ENCODE results near the gene KIAA1755. TPM values are rescaled to one million over a fixed set of nuclear protein-coding genes. Genes with fewer than 3 reads are reported as not detected.

Gene KIAA1755
- total and polyA plus RNA-seq, 9 of the 15 experiments (the other 6 are each of a cell fraction or from before 2014, with no cell fraction given) = not detected

DNA sequence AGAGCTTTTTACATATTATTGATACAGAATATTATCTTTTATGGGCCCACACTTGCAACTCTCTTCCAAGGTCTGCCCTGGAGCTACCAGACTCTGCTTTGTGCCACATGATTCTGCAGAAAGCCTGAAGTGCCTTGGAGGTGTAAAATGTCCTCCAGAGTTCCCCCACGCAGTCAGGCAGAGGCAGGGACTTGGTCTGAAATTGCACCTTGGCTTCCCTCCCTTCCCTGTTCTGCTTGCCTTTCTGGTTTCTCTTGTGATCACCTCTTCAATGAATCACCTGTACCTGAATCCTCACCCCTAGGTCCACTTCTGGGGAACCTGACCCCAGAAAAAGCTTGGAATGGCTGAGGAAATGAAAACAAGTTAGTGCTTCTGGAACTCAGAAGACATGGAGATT is 52.4 kb downstream of the KIAA1755 start:
- H3K79me2 ChIP-seq (ENCODE audit: control insufficient read depth, insufficient read depth, low read length) = no peaks in the 10 kb centered on the region
- peaks cover 9 to 13% of the 10 kb centered on the region in 2 experiments; a peak in 4 of 5 replicates for H3K27me3 ChIP-seq (ENCODE audit: control insufficient read depth in 2 of 2, insufficient read depth in 2 of 2, low read length in 2 of 2)
- FAIRE-seq (no peak), DNase-seq (ENCODE audit: extremely low read depth in 1 of 4, low spot score in 3 of 4) (no peak), ATAC-seq (no peak)
- intact Hi-C loops (cut with micrococcal nuclease) = no loop called here
- H3K4me3 ChIP-seq = no peak overlapping the region
- no peaks in the 10 kb centered on the region; the same call in 1 of the 2 replicates for H4K20me1 ChIP-seq (replicated peaks; ENCODE audit: control insufficient read depth, insufficient read depth, low read length)
- H3K4me1 ChIP-seq (replicated peaks in 1 of 2; ENCODE audit: control insufficient read depth in 2 of 2, insufficient read depth in 2 of 2, low read length in 2 of 2) = no peaks in the 10 kb centered on the region; a peak in 1 of 5 replicates
- no peaks in the 10 kb centered on the region for H3K9me1 ChIP-seq (ENCODE audit: control insufficient read depth, insufficient read depth, low read length)
- no TSS peak for BruUV-seq (replicated peaks)
- ChIA-PET POLR2A (no interaction called here), CTCF (ENCODE audit: low intra/inter-chr PET ratio) (no interaction called here)
- H2AFZ ChIP-seq (ENCODE audit: low read depth, low read length) = no peak overlapping the region
- no peak overlapping the region for H3K27ac ChIP-seq (ENCODE audit: extremely low read depth, low read depth, low read length)
- H3K4me2 ChIP-seq (ENCODE audit: insufficient read depth, low read length) = no peak overlapping the region
- no peaks in the 10 kb centered on the region for H3K36me3 ChIP-seq (ENCODE audit: control insufficient read depth, insufficient read depth, low read length)
- no peak overlapping the region for H3K9ac ChIP-seq (ENCODE audit: insufficient read depth in 1 of 2, low read depth in 2 of 2, low read length in 2 of 2)
- in situ Hi-C loops (cut with MboI) = no loop called here
- TF ChIP-seq KLF1 (tag; IDR thresholded peaks at IDR 0.05) = no peak
- TF ChIP-seq ZNF586 (CRISPR knock-in tag; conservative IDR thresholded peaks at IDR 0.05) = no peak
- TF ChIP-seq, protein P1, sequence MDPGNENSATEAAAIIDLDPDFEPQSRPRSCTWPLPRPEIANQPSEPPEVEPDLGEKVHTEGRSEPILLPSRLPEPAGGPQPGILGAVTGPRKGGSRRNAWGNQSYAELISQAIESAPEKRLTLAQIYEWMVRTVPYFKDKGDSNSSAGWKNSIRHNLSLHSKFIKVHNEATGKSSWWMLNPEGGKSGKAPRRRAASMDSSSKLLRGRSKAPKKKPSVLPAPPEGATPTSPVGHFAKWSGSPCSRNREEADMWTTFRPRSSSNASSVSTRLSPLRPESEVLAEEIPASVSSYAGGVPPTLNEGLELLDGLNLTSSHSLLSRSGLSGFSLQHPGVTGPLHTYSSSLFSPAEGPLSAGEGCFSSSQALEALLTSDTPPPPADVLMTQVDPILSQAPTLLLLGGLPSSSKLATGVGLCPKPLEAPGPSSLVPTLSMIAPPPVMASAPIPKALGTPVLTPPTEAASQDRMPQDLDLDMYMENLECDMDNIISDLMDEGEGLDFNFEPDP (CRISPR knock-in tag; IDR thresholded peaks at IDR 0.05) = no peak
- TF ChIP-seq CHD1 (IDR thresholded peaks at IDR 0.05; ENCODE audit: low read length) = no peak
- no peak for TF ChIP-seq ZNF785 (CRISPR knock-in tag; IDR thresholded peaks at IDR 0.05)
- no peak for TF ChIP-seq SIN3B (IDR thresholded peaks at IDR 0.05; ENCODE audit: low read depth)
- no peak for TF ChIP-seq CHCHD3 (CRISPR knock-in tag; IDR thresholded peaks at IDR 0.05)
- TF ChIP-seq, protein P2, sequence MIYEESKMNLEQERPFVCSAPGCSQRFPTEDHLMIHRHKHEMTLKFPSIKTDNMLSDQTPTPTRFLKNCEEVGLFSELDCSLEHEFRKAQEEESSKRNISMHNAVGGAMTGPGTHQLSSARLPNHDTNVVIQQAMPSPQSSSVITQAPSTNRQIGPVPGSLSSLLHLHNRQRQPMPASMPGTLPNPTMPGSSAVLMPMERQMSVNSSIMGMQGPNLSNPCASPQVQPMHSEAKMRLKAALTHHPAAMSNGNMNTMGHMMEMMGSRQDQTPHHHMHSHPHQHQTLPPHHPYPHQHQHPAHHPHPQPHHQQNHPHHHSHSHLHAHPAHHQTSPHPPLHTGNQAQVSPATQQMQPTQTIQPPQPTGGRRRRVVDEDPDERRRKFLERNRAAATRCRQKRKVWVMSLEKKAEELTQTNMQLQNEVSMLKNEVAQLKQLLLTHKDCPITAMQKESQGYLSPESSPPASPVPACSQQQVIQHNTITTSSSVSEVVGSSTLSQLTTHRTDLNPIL (CRISPR knock-in tag; IDR thresholded peaks at IDR 0.05) = no peak
- TF ChIP-seq MEIS2 (IDR thresholded peaks at IDR 0.05; ENCODE audit: partially characterized antibody) = no peak
- TF ChIP-seq, protein P3, sequence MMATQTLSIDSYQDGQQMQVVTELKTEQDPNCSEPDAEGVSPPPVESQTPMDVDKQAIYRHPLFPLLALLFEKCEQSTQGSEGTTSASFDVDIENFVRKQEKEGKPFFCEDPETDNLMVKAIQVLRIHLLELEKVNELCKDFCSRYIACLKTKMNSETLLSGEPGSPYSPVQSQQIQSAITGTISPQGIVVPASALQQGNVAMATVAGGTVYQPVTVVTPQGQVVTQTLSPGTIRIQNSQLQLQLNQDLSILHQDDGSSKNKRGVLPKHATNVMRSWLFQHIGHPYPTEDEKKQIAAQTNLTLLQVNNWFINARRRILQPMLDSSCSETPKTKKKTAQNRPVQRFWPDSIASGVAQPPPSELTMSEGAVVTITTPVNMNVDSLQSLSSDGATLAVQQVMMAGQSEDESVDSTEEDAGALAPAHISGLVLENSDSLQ (IDR thresholded peaks at IDR 0.05) = no peak
- no peaks in the 10 kb centered on the region; the same call in 1 of the 2 replicates for H3K9me3 ChIP-seq (replicated peaks; ENCODE audit: control insufficient read depth, insufficient read depth, low read depth, low read length)
- 0% methylated on average over 1 of the region's 1 CpG for WGBS (ENCODE audit: insufficient coverage, low coverage, missing lambda C conversion rate)

Measured in K562 (cell line).